Fibroblast of skin of left biceps (primary cell): Measurements from ENCODE around the gene POLR2E.
A peak's percentile ranks its signal among the peaks of the same experiment; 100 is the strongest.

Source experiments
- DNase-seq, 2 experiments: peaks; one replicate each; pipeline ENCODE4 v3.0.0-alpha.2; 2013; ENCODE audit warnings: low read depth in 2 of 2

POLR2E gene

GRCh38 chr19:1065606-1066109, 29.5 kb downstream of the POLR2E start:
- no peak for DNase-seq

DNA sequence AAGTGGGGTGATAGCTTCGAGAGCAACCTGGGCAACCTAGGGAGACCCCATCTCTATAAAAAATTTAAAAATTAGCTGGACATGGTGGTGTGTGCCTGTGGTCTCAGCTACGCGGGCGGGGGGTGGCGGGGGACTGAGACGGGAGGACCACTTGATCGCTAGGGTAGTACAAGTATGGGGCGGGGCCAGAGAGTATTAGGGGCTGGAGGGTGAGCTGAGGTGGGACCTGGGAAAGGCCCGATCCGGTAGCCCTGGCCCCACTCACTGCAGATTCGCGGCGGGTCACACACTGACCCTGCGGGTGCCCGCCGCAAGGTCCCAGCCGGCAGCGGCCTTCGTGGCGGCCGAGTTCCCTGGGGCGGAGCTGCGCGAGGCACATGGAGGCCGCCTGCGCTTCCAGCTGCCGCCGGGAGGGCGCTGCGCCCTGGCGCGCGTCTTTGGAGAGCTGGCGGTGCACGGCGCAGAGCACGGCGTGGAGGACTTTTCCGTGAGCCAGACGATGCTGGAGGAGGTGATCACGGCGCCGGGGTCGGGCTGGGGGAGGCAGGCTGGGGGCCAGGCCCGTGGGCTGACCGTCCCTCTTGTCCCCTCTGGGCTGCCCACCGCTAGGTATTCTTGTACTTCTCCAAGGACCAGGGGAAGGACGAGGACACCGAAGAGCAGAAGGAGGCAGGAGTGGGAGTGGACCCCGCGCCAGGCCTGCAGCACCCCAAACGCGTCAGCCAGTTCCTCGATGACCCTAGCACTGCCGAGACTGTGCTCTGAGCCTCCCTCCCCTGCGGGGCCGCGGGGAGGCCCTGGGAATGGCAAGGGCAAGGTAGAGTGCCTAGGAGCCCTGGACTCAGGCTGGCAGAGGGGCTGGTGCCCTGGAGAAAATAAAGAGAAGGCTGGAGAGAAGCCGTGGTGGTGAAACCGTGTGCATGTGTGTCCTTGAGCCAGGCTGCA, 30.2 kb downstream of the POLR2E start:
- DNase-seq: no peak

- no peak for DNase-seq
These were observed 31.1 kb downstream of the POLR2E start for GRCh38 chr19:1063909-1064660.

DNA sequence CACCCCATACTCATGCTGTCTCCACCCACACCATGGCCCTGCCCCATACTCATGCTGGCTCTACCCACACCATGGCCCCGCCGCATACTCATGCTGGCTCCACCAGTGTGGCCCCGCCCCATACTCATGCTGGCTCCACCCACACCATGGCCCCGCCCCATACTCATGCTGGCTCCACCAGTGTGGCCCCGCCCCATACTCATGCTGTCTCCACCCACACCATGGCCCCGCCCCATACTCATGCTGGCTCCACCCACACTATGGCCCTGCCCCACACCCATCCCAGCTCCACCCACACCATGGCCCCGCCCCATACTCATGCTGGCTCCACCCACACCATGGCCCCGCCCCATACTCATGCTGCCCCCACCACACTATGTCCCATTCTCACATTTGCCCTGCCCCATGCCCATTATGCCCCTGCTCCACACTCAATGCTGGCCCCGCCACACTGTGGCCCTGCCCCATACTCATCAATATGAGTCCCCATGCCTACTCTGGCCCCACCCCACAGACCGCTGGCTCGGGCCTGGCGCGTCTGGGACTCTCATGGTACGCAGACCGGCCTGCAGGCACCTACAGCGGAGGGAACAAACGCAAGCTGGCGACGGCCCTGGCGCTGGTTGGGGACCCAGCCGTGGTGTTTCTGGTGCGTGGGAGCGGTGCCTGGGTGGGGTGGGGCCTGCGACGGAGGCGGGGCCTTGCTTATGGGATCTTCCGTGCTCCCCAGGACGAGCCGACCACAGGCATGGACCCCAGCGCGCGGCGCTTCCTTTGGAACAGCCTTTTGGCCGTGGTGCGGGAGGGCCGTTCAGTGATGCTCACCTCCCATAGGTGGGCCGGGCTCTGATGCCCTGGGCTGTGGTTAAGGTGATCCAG, 31.9 kb downstream of the POLR2E start:
- DNase-seq: no peak

DNA sequence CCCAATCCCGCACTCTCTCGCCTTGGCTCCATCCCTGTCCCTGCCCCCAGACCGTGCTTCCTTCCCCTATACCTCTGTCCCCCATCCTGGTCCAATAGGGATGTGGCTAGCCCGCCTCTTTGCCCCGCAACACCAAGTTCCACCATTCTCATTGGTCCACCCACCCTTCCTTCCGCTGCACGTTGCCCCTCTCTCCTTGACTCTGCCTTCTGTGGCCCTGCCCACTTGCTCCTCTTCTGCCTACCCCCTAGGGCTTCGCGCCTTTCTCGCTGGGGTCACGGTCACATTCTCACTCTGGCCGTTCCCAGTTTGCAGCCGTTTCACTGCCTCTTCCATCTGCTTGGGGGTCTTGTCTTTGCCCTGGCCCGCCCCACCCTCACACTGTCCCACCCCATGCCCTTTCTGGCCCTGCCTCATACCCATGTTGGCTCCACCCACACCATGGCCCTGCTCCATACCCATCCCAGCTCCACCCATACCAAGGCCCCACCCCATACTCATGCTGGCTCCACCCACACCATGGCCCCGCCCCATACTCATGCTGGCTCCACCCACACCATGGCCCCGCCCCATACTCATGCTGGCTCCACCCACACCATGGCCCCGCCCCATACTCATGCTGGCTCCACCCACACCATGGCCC, 32.7 kb downstream of the POLR2E start:
- DNase-seq: no peak

DNA sequence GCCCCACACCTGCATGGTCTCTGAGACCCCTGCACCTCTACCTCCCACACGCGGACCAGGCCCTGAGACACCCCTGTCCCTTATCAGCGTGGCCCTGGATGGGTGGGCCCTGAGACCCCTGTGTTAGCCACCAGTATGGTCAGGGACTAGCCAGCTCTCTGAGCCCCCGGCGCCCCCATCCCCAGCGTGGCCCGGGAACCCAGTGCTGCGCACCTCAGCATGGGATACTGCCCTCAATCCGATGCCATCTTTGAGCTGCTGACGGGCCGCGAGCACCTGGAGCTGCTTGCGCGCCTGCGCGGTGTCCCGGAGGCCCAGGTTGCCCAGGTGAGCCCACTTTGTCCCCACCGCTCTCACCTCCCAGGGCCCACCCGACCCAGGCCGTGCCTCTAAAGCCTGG, 33.2 kb downstream of the POLR2E start:
- DNase-seq: no peak

- no peak for DNase-seq
These were observed 34.5 kb downstream of the POLR2E start for GRCh38 chr19:1060689-1061088.

DNA sequence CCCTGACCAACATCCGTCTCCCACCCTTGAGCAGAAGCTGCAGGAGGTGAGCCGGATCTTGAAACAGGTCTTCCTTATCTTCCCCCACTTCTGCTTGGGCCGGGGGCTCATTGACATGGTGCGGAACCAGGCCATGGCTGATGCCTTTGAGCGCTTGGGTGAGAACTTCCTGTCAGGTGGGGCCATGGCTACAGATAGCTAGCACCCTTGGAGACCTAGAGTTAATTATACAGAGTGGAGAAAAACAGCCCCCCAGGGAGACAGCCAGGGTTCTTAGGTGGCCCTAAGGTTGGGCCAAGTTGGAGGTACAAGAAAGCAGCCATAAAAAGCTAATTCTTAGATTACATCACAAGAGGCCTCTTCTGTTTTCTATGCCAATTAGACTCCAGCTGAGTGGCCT, 37.1 kb downstream of the POLR2E start:
- DNase-seq: no peak

DNA sequence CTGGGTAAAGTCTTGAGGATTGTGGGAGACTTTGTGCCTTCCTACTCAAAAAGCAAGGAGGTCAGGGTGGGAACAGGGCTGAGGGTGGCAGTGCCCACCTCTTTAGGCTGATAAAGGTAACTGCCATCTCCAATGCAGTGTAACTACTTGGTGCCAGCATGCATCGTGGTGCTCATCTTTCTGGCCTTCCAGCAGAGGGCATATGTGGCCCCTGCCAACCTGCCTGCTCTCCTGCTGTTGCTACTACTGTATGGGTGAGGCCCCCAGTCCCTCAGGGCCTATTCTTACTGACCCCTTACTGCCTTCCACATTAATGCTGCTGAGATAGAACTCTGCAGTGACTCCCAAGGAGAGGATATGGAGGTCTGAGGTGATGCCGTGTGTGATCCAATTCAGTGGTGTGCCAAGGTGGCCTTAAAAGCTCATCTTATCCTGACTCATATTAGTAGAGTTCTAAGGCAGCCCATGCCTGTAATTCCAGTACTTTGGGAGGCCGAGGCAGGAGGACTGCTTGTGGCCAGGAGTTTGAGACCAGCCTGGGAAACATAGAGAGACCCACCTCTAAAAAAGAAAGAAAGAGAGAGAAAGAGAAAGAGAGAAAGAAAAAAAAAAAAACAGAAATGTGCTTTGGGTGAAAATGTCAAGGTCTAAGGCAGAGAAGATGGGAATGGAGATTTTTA, 37.9 kb downstream of the POLR2E start:
- DNase-seq: peak in 1 of 2 experiments; percentile 30

DNA sequence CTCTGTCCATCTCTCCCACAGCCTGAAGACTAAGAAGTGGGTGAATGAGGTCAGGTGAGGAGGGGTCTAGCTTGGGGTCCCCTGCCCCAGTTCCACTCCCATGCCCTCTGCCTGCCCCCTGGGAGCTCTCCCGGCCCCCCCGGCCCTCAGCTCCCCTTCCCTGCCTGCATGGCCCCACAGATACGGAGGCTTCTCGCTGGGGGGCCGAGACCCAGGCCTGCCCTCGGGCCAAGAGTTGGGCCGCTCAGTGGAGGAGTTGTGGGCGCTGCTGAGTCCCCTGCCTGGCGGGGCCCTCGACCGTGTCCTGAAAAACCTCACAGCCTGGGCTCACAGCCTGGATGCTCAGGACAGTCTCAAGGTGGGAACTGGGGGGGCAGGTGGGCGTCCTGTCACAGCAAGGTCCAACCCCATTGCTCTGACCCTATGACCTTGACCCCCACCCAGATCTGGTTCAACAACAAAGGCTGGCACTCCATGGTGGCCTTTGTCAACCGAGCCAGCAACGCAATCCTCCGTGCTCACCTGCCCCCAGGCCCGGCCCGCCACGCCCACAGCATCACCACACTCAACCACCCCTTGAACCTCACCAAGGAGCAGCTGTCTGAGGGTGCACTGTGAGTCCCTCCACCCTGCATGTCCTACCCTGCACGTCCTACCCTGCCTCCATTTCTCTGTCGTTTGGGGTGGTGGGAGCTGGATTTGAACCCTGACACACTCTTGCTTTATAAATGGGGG, 39.1 kb downstream of the POLR2E start:
- no peak for DNase-seq

DNA sequence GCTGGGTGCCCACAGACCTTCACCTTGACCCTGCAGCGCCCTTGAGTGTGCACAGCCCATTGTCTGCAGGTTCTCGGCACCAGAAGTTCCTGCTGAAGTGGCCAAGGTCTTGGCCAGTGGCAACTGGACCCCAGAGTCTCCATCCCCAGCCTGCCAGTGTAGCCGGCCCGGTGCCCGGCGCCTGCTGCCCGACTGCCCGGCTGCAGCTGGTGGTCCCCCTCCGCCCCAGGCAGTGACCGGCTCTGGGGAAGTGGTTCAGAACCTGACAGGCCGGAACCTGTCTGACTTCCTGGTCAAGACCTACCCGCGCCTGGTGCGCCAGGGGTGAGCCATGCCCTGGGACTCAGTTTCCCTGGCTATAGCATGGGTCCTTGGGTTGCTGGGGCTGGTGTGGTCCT, 40.1 kb downstream of the POLR2E start:
- no peak for DNase-seq

DNA sequence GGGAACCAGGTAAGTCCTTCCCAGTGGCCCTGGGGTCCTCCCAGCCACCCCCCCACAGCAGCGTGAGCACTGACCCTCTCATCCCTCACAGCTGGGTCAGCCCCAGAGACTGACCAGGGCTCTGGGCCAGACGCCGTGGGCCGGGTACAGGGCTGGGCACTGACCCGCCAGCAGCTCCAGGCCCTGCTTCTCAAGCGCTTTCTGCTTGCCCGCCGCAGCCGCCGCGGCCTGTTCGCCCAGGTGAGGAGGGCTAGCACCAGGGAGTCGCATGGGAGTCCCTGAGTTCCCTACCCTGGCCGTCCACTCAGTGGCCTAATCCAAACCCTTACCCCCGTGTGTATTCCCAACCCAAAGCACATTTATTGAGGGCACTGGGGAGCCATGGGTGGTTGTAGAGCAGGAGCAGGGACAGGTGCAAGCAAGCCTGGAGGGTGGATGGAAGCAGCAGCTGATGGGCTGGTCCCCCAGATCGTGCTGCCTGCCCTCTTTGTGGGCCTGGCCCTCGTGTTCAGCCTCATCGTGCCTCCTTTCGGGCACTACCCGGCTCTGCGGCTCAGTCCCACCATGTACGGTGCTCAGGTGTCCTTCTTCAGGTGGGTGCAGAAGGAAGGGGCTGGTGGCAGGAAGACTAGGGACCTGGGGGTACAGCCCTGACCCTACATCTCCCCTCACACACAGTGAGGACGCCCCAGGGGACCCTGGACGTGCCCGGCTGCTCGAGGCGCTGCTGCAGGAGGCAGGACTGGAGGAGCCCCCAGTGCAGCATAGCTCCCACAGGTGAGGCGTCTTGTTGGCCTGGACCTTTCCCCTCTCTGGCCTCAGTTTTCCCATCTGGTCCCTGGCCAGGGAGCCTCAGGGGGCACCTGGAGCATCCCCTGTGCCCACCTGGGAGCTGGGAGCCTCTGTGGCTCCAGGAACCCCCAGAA, 40.8 kb downstream of the POLR2E start:
- DNase-seq: no peak

GRCh38 chr19:1053176-1054101, 41.7 kb downstream of the POLR2E start:
- DNase-seq: no peak

DNA sequence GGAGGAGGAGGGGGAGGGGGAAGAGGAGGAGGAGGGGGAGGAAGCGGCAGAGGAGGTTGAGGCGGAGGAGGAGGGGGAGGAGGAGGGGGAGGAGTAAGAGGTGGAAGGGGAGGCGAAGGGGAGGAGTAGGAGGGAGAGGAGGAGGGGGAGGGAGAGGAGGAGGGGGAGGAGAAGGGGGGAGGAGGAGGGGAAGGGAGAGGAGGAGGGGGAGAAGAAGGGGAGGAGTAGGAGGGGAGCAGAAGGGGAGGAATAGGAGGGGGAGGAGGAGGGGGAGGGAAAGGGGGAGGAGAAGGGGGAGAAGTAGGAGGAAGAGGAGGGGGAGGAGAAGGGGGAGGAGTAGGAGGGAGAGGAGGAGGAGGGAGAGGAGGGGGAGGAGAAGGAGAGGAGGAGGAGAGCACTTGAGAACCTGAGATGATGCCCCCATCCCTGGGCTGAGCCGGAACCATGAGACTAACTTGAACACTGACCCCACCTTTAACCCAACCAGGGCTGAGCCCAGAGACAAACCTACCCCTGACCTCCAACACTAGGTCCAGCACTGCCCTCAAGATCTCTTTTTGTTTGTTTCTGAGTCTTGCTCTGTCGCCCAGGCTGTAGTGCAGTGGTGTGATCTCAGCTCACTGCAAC, 42.7 kb downstream of the POLR2E start:
- DNase-seq: no peak

DNA sequence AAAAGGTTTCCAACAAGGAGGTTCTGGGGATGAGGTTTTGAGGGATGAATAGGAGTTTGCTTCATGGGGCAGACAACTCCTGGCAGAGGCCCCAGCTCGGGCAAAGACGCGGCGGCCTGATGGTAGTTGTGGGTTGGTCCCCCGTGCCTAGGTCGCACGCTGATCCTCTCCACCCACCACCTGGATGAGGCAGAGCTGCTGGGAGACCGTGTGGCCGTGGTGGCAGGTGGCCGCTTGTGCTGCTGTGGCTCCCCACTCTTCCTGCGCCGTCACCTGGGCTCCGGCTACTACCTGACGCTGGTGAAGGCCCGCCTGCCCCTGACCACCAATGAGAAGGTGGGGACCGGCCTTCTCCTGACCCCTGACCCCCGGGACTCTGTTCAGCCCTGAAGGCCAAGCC, 43.4 kb downstream of the POLR2E start:
- no peak for DNase-seq

GRCh38 chr19:1050989-1051788, 44.0 kb downstream of the POLR2E start:
- DNase-seq: no peak
